Trophoblast cell (in vitro differentiated cells and primary cell): ENCODE measurements around the gene ASPSCR1.

Experiments
- DNase-seq, 2 donors: peaks; one replicate each; pipeline ENCODE4 v3.0.0-alpha.2; 2016
- H2AFZ ChIP-seq: 2 replicates; pipeline ENCODE4 v1.6.1; 2013; ENCODE audit warnings: low read length, moderate library complexity, mild to moderate bottlenecking; ENCODE audit not compliant: insufficient read depth, poor library complexity
- H2AK5ac ChIP-seq: 2 replicates; pipeline ENCODE4 v1.6.1; 2013; ENCODE audit warnings: mild to moderate bottlenecking, low read length
- H2BK120ac ChIP-seq: 2 replicates; pipeline ENCODE4 v1.6.1; 2013; ENCODE audit warnings: low read length, mild to moderate bottlenecking, moderate library complexity; ENCODE audit not compliant: insufficient read depth, poor library complexity
- H2BK12ac ChIP-seq: 2 replicates; pipeline ENCODE4 v1.6.1; 2013; ENCODE audit warnings: mild to moderate bottlenecking, low read length, moderate library complexity
- H2BK5ac ChIP-seq: 2 replicates; pipeline ENCODE4 v1.6.1; 2013; ENCODE audit warnings: low read length, low read depth, moderate library complexity, mild to moderate bottlenecking; ENCODE audit not compliant: poor library complexity
- H3K14ac ChIP-seq: 2 replicates; pipeline ENCODE4 v1.6.1; 2013; ENCODE audit warnings: mild to moderate bottlenecking, low read length
- H3K18ac ChIP-seq: 2 replicates; pipeline ENCODE4 v1.6.1; 2013; ENCODE audit warnings: mild to moderate bottlenecking, low read length
- H3K23ac ChIP-seq: 2 replicates; pipeline ENCODE4 v1.6.1; 2013; ENCODE audit warnings: low read length
- H3K27ac ChIP-seq: 2 replicates; pipeline ENCODE4 v1.5.1; 2013; ENCODE audit warnings: low read depth, mild to moderate bottlenecking, inconsistent platforms, low read length, moderate library complexity
- H3K27me3 ChIP-seq: 2 replicates; pipeline ENCODE4 v1.6.1; 2013; ENCODE audit warnings: inconsistent platforms, mild to moderate bottlenecking, low read length, moderate library complexity; ENCODE audit not compliant: insufficient read depth
- H3K36me3 ChIP-seq, 2 experiments: 1 replicate in 1 of 2; 2 replicates in 1 of 2; pipeline ENCODE4 v1.6.1; 2013; ENCODE audit warnings: low read length in 2 of 2, mild to moderate bottlenecking in 2 of 2, moderate library complexity in 1 of 2; ENCODE audit not compliant: insufficient read depth in 2 of 2, control insufficient read depth in 1 of 2
- H3K4ac ChIP-seq: 2 replicates; pipeline ENCODE4 v1.6.1; 2013; ENCODE audit warnings: low read depth, mild to moderate bottlenecking, low read length, moderate library complexity
- H3K4me1 ChIP-seq, 2 experiments: 1 replicate in 1 of 2; 2 replicates in 1 of 2; pipeline ENCODE4 v1.6.1; 2013; ENCODE audit warnings: low read length in 2 of 2, mild to moderate bottlenecking in 2 of 2, moderate library complexity in 1 of 2; ENCODE audit not compliant: insufficient read depth in 2 of 2, control insufficient read depth in 1 of 2
- H3K4me2 ChIP-seq: 2 replicates; pipeline ENCODE4 v1.6.1; 2013; ENCODE audit warnings: inconsistent platforms, mild to moderate bottlenecking, low read length, moderate library complexity
- H3K4me3 ChIP-seq: 2 replicates; pipeline ENCODE4 v1.5.1; 2013; ENCODE audit warnings: mild to moderate bottlenecking, low read depth, low read length, inconsistent platforms
- H3K79me1 ChIP-seq: one replicate; pipeline ENCODE4 v1.6.1; 2013; ENCODE audit warnings: low read length
- H3K79me2 ChIP-seq: 2 replicates; pipeline ENCODE4 v1.6.1; 2013; ENCODE audit warnings: low read length, mild to moderate bottlenecking; ENCODE audit not compliant: control insufficient read depth, insufficient read depth, poor library complexity
- H3K9ac ChIP-seq: 2 replicates; pipeline ENCODE4 v1.6.1; 2013; ENCODE audit warnings: mild to moderate bottlenecking, low read length
- H3K9me3 ChIP-seq: 2 replicates; pipeline ENCODE4 v1.6.1; 2013; ENCODE audit warnings: low read depth, mild to moderate bottlenecking, control low read depth, inconsistent platforms, low read length; ENCODE audit not compliant: insufficient read depth
- H4K12ac ChIP-seq: 2 replicates; pipeline ENCODE4 v1.6.1; 2013; ENCODE audit warnings: low read depth, mild to moderate bottlenecking, low read length, moderate library complexity
- H4K8ac ChIP-seq: 2 replicates; pipeline ENCODE4 v1.6.1; 2013; ENCODE audit warnings: low read depth, mild to moderate bottlenecking, low read length, moderate library complexity
- H4K91ac ChIP-seq: one replicate; pipeline ENCODE4 v1.6.1; 2013; ENCODE audit warnings: low read depth, mild to moderate bottlenecking, low read length, moderate library complexity
- WGBS: extraction: QIAGEN DNeasy Blood & Tissue Kit; methylation state at CpG from one replicate; pipeline ENCODE4 v1.1.7; 2013; ENCODE audit warnings: missing lambda C conversion rate; ENCODE audit not compliant: insufficient read length, insufficient coverage; ENCODE audit errors: extremely low coverage; 5-methylcytosine and 5-hydroxymethylcytosine counted together

The ASPSCR1 gene

DNA sequence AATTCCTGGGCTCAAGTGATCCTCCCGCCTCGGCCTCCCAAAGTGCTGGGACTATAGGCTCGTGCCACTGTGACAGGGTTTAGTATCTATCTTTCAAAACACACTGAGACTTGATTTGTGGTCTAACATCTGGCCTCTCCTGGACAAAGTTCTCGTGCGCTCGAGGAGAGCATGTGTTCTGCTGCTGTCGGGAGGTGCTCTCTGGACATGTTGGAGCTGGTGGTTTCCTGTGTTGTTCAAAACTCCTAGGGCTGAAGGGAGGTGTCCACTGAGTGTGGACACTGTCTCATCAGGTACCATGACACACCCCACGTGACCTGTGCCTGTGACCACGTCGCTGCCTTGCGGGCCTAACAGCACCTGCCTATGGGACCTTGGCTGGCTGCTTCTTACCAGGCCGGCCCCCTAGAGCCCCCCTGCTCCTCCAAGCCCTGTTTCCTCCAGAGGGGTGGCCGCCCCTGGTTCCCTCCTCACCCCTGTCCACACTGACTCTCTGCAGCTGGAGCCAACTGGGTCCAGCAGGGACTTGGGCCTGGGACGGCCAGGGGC lies 68.6 kb downstream of the ASPSCR1 start:
- H3K27me3 ChIP-seq, result no peaks in the 10 kb centered on the region
- WGBS, result no CpG with 5 or more reads among the region's 14 CpGs
- no peak overlapping the region for H3K14ac ChIP-seq

GRCh38 chr17:82046903-82047302 lies 69.5 kb downstream of the ASPSCR1 start:
- H3K4me1 ChIP-seq, result peaks cover 8 to 9% of the 10 kb centered on the region in 2 experiments
- no peak overlapping the region for H2BK5ac ChIP-seq
- no CpG with 5 or more reads among the region's 21 CpGs for whole genome bisulfite sequencing
- no peak overlapping the region for H3K4me3 ChIP-seq
- H3K23ac ChIP-seq, result no peak overlapping the region
- H4K8ac ChIP-seq, result no peak overlapping the region
- H3K18ac ChIP-seq, result no peak overlapping the region
- H3K14ac ChIP-seq, result no peak overlapping the region
- H4K12ac ChIP-seq, result no peak overlapping the region
- H3K4ac ChIP-seq, result no peak overlapping the region
- no peak overlapping the region for H2BK120ac ChIP-seq
- no peak overlapping the region for H4K91ac ChIP-seq
- H3K4me2 ChIP-seq, result no peak overlapping the region
- H2AFZ ChIP-seq, result no peak overlapping the region
- DNase-seq, result no peak
- no peak overlapping the region for H2AK5ac ChIP-seq
- peaks cover 3% of the 10 kb centered on the region for H3K79me2 ChIP-seq
- no peak overlapping the region for H3K27ac ChIP-seq
- H3K9me3 ChIP-seq, result peaks cover 11% of the 10 kb centered on the region
- no peak overlapping the region for H3K9ac ChIP-seq
- H3K36me3 ChIP-seq, result peaks cover 31 to 37% of the 10 kb centered on the region in 2 experiments
- H3K79me1 ChIP-seq, result peaks cover 4% of the 10 kb centered on the region
- H2BK12ac ChIP-seq, result no peak overlapping the region
- H3K27me3 ChIP-seq, result no peaks in the 10 kb centered on the region

More for the DNA sequence above, 68.6 kb downstream of the ASPSCR1 start:
- Histone ChIP-seq H3K23ac (no peak overlapping the region), H2AK5ac (no peak overlapping the region), H3K79me2 (peaks cover 2% of the 10 kb centered on the region), H3K4ac (no peak overlapping the region), H3K4me1 (peaks cover 8 to 9% of the 10 kb centered on the region in 2 experiments), H3K27ac (no peak overlapping the region), H2BK5ac (no peak overlapping the region), H2AFZ (no peak overlapping the region), H2BK12ac (no peak overlapping the region), H2BK120ac (no peak overlapping the region), H4K12ac (no peak overlapping the region), H3K9me3 (peaks cover 11% of the 10 kb centered on the region), H3K36me3 (peaks cover 31 to 37% of the 10 kb centered on the region in 2 experiments), H3K79me1 (peaks cover 2% of the 10 kb centered on the region), H4K91ac (no peak overlapping the region), H4K8ac (no peak overlapping the region), H3K9ac (no peak overlapping the region), H3K18ac (no peak overlapping the region), H3K4me3 (no peak overlapping the region), H3K4me2 (no peak overlapping the region)
- DNase-seq, result no peak

DNA sequence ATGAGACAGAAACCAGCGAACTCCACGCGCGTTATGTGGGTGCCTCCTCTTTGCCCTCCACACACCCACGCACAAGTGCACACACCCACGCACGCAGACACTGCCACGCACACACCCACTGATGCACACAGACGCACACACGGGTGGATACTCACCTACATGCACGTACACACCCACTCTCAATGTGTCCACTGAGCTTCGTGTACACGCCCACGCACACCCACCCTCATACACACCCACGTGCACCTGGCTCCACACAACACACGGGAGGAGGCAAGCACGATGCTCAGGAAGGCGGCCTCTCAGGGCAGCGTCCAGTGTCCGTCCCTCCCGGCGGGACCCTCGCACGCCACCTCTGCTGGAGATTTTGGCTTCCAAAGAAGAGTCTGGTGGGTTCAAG lies 70.0 kb downstream of the ASPSCR1 start:
- peaks cover 4% of the 10 kb centered on the region for H3K79me1 ChIP-seq

DNA sequence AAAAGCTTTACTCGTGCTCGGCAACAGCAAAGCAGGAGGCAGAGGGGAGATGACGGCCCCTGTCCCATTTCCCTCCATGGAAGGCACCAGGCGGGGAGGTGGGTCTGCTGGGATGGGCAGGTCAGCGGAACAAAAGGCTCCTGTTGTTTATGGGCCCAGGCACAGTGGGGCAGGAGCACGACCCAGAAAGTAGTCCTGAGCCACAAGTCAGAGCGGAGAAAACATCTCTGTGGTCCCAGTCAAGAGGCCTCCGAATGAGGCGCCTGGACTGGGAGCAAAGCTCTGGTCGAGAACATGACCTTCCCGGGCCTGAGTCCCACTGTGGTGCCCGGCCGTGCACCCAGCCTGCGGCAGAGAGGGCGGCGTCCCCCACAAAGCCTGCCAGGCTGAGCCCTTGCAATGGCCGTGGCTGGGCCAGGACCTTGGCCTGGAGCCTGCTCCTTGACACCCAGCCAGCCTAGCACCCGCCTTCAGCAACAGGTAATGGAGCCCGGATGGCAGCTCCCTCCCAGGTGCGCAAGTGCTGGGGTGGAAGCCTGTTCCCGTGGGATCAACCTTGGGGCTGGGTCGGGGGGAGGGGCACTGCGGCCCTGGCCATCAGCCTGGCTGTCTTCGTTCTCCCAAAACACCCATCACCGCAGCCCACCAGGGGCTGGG lies 70.6 kb downstream of the ASPSCR1 start:
- Histone ChIP-seq H3K36me3 (peaks cover 31 to 37% of the 10 kb centered on the region in 2 experiments), H3K79me2 (peaks cover 9% of the 10 kb centered on the region), H3K27me3 (no peaks in the 10 kb centered on the region), H3K4me3 (no peak overlapping the region), H2AFZ (no peak overlapping the region), H4K8ac (no peak overlapping the region), H3K4me1 (peaks cover 12 to 14% of the 10 kb centered on the region in 2 experiments), H2BK12ac (no peak overlapping the region), H2BK120ac (no peak overlapping the region), H4K91ac (no peak overlapping the region), H3K18ac (no peak overlapping the region), H3K23ac (no peak overlapping the region), H2AK5ac (no peak overlapping the region), H3K14ac (no peak overlapping the region), H3K4me2 (no peak overlapping the region), H3K27ac (no peak overlapping the region), H3K79me1 (peaks cover 4% of the 10 kb centered on the region), H3K4ac (no peak overlapping the region), H3K9me3 (peaks cover 7% of the 10 kb centered on the region), H3K9ac (no peak overlapping the region), H2BK5ac (no peak overlapping the region), H4K12ac (no peak overlapping the region)
- DNase-seq, result no peak
- no CpG with 5 or more reads among the region's 25 CpGs for whole genome bisulfite sequencing

More for the DNA sequence above, 70.0 kb downstream of the ASPSCR1 start:
- Histone ChIP-seq H3K4ac (no peak overlapping the region), H3K27ac (no peak overlapping the region), H3K9ac (peak overlapping the region; percentile 11), H3K27me3 (no peaks in the 10 kb centered on the region), H3K14ac (no peak overlapping the region), H3K4me1 (peaks cover 8 to 9% of the 10 kb centered on the region in 2 experiments), H2BK120ac (no peak overlapping the region), H4K8ac (no peak overlapping the region), H2BK5ac (no peak overlapping the region), H3K4me2 (no peak overlapping the region), H2BK12ac (no peak overlapping the region), H3K36me3 (peaks cover 31 to 37% of the 10 kb centered on the region in 2 experiments), H3K9me3 (peaks cover 11% of the 10 kb centered on the region), H2AFZ (no peak overlapping the region), H3K18ac (no peak overlapping the region), H3K79me2 (peaks cover 6% of the 10 kb centered on the region), H3K23ac (no peak overlapping the region), H4K12ac (no peak overlapping the region), H2AK5ac (no peak overlapping the region), H3K4me3 (peak overlapping the region; percentile 23), H4K91ac (no peak overlapping the region)
- no CpG with 5 or more reads among the region's 24 CpGs for WGBS
- no peak for DNase-seq
